ENCODE measurements around the gene NME7. TPM values are rescaled to one million over a fixed set of nuclear protein-coding genes. Genes with fewer than 3 reads are reported as not detected.

The NME7 gene
- total RNA-seq, 1 experiment from 2014 or later, result 30.3 TPM

GRCh38 chr1:169129109-169129784, 238.3 kb downstream of the NME7 start:
- H3K36me3 ChIP-seq (ENCODE audit: control insufficient read depth, insufficient read depth, low read length), result peaks cover 19% of the 10 kb centered on the region
- in situ Hi-C loops (cut with HindIII; ENCODE audit: low pct_unique_long_range_greater_than_20kb, low sequenced_read_pairs), result no loop called here
- DNase-seq (ENCODE audit: low read depth, low spot score), result no peak
- TF ChIP-seq SIN3A (IDR thresholded peaks at IDR 0.05; ENCODE audit: borderline replicate concordance, insufficient read depth, low read depth, low read length), result no peak
- TF ChIP-seq REST (IDR thresholded peaks at IDR 0.05; ENCODE audit: insufficient read depth in 1 of 2, low read depth in 2 of 2, low read length in 1 of 2), result no peak
- TF ChIP-seq TCF7L2 (IDR thresholded peaks at IDR 0.05; ENCODE audit: low read depth, low read length), result no peak
- TF ChIP-seq, protein P1, sequence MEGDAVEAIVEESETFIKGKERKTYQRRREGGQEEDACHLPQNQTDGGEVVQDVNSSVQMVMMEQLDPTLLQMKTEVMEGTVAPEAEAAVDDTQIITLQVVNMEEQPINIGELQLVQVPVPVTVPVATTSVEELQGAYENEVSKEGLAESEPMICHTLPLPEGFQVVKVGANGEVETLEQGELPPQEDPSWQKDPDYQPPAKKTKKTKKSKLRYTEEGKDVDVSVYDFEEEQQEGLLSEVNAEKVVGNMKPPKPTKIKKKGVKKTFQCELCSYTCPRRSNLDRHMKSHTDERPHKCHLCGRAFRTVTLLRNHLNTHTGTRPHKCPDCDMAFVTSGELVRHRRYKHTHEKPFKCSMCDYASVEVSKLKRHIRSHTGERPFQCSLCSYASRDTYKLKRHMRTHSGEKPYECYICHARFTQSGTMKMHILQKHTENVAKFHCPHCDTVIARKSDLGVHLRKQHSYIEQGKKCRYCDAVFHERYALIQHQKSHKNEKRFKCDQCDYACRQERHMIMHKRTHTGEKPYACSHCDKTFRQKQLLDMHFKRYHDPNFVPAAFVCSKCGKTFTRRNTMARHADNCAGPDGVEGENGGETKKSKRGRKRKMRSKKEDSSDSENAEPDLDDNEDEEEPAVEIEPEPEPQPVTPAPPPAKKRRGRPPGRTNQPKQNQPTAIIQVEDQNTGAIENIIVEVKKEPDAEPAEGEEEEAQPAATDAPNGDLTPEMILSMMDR (IDR thresholded peaks at IDR 0.05), result no peak
- TF ChIP-seq POLR2AphosphoS5 (IDR thresholded peaks at IDR 0.05; ENCODE audit: low read depth, low read length), result no peak
- H3K4me1 ChIP-seq (ENCODE audit: control insufficient read depth, insufficient read depth, low read length), result no peaks in the 10 kb centered on the region
- POLR2A ChIA-PET, result interaction anchor here (0.6 kb wide), 1 partner anchor 219 kb away, joined by 3 read pairs; no protein-coding TSS in a partner anchor
- no peaks in the 10 kb centered on the region for H3K27me3 ChIP-seq (ENCODE audit: control insufficient read depth, insufficient read depth, low read length)
- no TSS peak for BruUV-seq (replicated peaks)
- CTCF ChIA-PET, result no interaction called here
- no peaks in the 10 kb centered on the region for H3K9me3 ChIP-seq (ENCODE audit: control insufficient read depth, insufficient read depth, low read depth, low read length)
- H3K4me3 ChIP-seq (ENCODE audit: low read depth in 2 of 2, low read length in 2 of 2), result no peak overlapping the region
- H3K27ac ChIP-seq (ENCODE audit: low read length), result no peak overlapping the region
- ATAC-seq, result no peak
- intact Hi-C loops (cut with micrococcal nuclease; ENCODE audit: unreplicated experiment), result no loop called here

DNA sequence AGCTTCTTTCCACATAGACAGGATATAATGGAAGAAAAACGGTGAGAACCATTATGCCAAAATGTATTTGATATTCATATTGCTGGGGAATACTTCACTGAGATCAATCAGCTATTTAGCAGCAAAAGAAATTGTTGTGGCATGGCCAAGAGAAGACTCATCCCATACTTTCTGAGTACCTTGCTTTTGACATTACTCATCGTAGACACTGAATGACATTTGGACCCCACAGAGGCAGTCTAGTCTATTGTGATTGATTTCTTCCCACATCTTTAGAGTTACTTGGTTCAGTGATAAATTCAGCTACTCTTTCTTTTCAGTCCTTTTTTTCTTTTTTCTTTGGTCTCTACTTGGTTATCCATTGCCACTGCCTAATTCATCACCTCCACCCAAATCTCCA, 239.0 kb downstream of the NME7 start:
- Histone ChIP-seq H3K4me3 (ENCODE audit: low read depth in 2 of 2, low read length in 2 of 2) (no peak overlapping the region), H3K4me1 (ENCODE audit: control insufficient read depth, insufficient read depth, low read length) (no peaks in the 10 kb centered on the region), H3K27me3 (ENCODE audit: control insufficient read depth, insufficient read depth, low read length) (no peaks in the 10 kb centered on the region), H3K9me3 (ENCODE audit: control insufficient read depth, insufficient read depth, low read depth, low read length) (no peaks in the 10 kb centered on the region), H3K27ac (ENCODE audit: low read length) (no peak overlapping the region), H3K36me3 (ENCODE audit: control insufficient read depth, insufficient read depth, low read length) (peaks cover 19% of the 10 kb centered on the region)
- ChIA-PET POLR2A (interaction anchor here (0.6 kb wide), 1 partner anchor 220 kb away, joined by 3 read pairs; no protein-coding TSS in a partner anchor), CTCF (no interaction called here)
- BruUV-seq (replicated peaks), result no TSS peak
- no peak for TF ChIP-seq POLR2AphosphoS5 (IDR thresholded peaks at IDR 0.05; ENCODE audit: low read depth, low read length)
- TF ChIP-seq REST (IDR thresholded peaks at IDR 0.05; ENCODE audit: insufficient read depth in 1 of 2, low read depth in 2 of 2, low read length in 1 of 2), result no peak
- TF ChIP-seq, protein P1 (IDR thresholded peaks at IDR 0.05), result no peak
- no peak for TF ChIP-seq SIN3A (IDR thresholded peaks at IDR 0.05; ENCODE audit: borderline replicate concordance, insufficient read depth, low read depth, low read length)
- no peak for TF ChIP-seq TCF7L2 (IDR thresholded peaks at IDR 0.05; ENCODE audit: low read depth, low read length)
- intact Hi-C loops (cut with micrococcal nuclease; ENCODE audit: unreplicated experiment) (no loop called here), in situ Hi-C loops (cut with HindIII; ENCODE audit: low pct_unique_long_range_greater_than_20kb, low sequenced_read_pairs) (no loop called here)
- ATAC-seq, result no peak
- DNase-seq (ENCODE audit: low read depth, low spot score), result no peak
